Measurements from ENCODE around the gene GAMT.

Gene GAMT

GRCh38 chr19:1393841-1394240 is 7.5 kb downstream of the GAMT start:
- Histone ChIP-seq H3K9ac (ENCODE audit: low read depth in 1 of 2, low read length in 2 of 2) (no peak overlapping the region), H3K36me3 (ENCODE audit: control insufficient read depth in 1 of 2, insufficient read depth in 2 of 2, low read length in 2 of 2) (peaks cover 29 to 45% of the 10 kb centered on the region in 2 donors), H3K4me3 (ENCODE audit: low read depth in 1 of 2, low read length in 2 of 2) (no peak overlapping the region), H3K27me3 (ENCODE audit: control insufficient read depth in 1 of 2, insufficient read depth in 2 of 2, low read length in 2 of 2) (peaks cover 0 to 16% of the 10 kb centered on the region in 2 donors), H3K27ac (ENCODE audit: low read depth, low read length) (no peak overlapping the region), H3K4me1 (ENCODE audit: control insufficient read depth in 1 of 2, insufficient read depth in 2 of 2, low read length in 2 of 2) (peaks cover 0 to 17% of the 10 kb centered on the region in 2 donors), H3K9me3 (ENCODE audit: control insufficient read depth in 1 of 2, low read length in 2 of 2) (no peaks in the 10 kb centered on the region)

- H3K36me3 ChIP-seq (ENCODE audit: control insufficient read depth in 1 of 2, insufficient read depth in 2 of 2, low read length in 2 of 2), result peaks cover 31 to 53% of the 10 kb centered on the region in 2 donors
- no peak overlapping the region for H3K27ac ChIP-seq (ENCODE audit: low read depth, low read length)
Measured at GRCh38 chr19:1392939-1393530, 8.3 kb downstream of the GAMT start.

GRCh38 chr19:1392407-1392806 is 8.9 kb downstream of the GAMT start:
- peaks cover 0 to 17% of the 10 kb centered on the region in 2 donors for H3K4me1 ChIP-seq (ENCODE audit: control insufficient read depth in 1 of 2, insufficient read depth in 2 of 2, low read length in 2 of 2)
- no peak overlapping the region for H3K4me3 ChIP-seq (ENCODE audit: low read depth in 1 of 2, low read length in 2 of 2)
- peaks cover 31 to 55% of the 10 kb centered on the region in 2 donors for H3K36me3 ChIP-seq (ENCODE audit: control insufficient read depth in 1 of 2, insufficient read depth in 2 of 2, low read length in 2 of 2)
- H3K9me3 ChIP-seq (ENCODE audit: control insufficient read depth in 1 of 2, low read length in 2 of 2), result no peaks in the 10 kb centered on the region
- no peak overlapping the region for H3K27ac ChIP-seq (ENCODE audit: low read depth, low read length)
- H3K27me3 ChIP-seq (ENCODE audit: control insufficient read depth in 1 of 2, insufficient read depth in 2 of 2, low read length in 2 of 2), result peaks cover 0 to 9% of the 10 kb centered on the region in 2 donors
- H3K9ac ChIP-seq (ENCODE audit: low read depth in 1 of 2, low read length in 2 of 2), result no peak overlapping the region

More at GRCh38 chr19:1392939-1393530, 8.3 kb downstream of the GAMT start:
- no peak overlapping the region for H3K9ac ChIP-seq (ENCODE audit: low read depth in 1 of 2, low read length in 2 of 2)
- H3K27me3 ChIP-seq (ENCODE audit: control insufficient read depth in 1 of 2, insufficient read depth in 2 of 2, low read length in 2 of 2), result peaks cover 0 to 13% of the 10 kb centered on the region in 2 donors
- no peak overlapping the region for H3K4me3 ChIP-seq (ENCODE audit: low read depth in 1 of 2, low read length in 2 of 2)
- H3K4me1 ChIP-seq (ENCODE audit: control insufficient read depth in 1 of 2, insufficient read depth in 2 of 2, low read length in 2 of 2), result peaks cover 0 to 17% of the 10 kb centered on the region in 2 donors
- no peaks in the 10 kb centered on the region for H3K9me3 ChIP-seq (ENCODE audit: control insufficient read depth in 1 of 2, low read length in 2 of 2)

- H3K27me3 ChIP-seq (ENCODE audit: control insufficient read depth in 1 of 2, insufficient read depth in 2 of 2, low read length in 2 of 2), result no peaks in the 10 kb centered on the region
- H3K4me3 ChIP-seq (ENCODE audit: low read depth in 1 of 2, low read length in 2 of 2), result no peak overlapping the region
- peaks cover 31 to 65% of the 10 kb centered on the region in 2 donors for H3K36me3 ChIP-seq (ENCODE audit: control insufficient read depth in 1 of 2, insufficient read depth in 2 of 2, low read length in 2 of 2)
- no peak overlapping the region for H3K27ac ChIP-seq (ENCODE audit: low read depth, low read length)
- peaks cover 0 to 8% of the 10 kb centered on the region in 2 donors for H3K4me1 ChIP-seq (ENCODE audit: control insufficient read depth in 1 of 2, insufficient read depth in 2 of 2, low read length in 2 of 2)
- H3K9me3 ChIP-seq (ENCODE audit: control insufficient read depth in 1 of 2, low read length in 2 of 2), result no peaks in the 10 kb centered on the region
- no peak overlapping the region for H3K9ac ChIP-seq (ENCODE audit: low read depth in 1 of 2, low read length in 2 of 2)
Measured at GRCh38 chr19:1390890-1391423, 10.4 kb downstream of the GAMT start.

- H3K27ac ChIP-seq (ENCODE audit: low read depth, low read length), result no peak overlapping the region
- peaks cover 31 to 65% of the 10 kb centered on the region in 2 donors for H3K36me3 ChIP-seq (ENCODE audit: control insufficient read depth in 1 of 2, insufficient read depth in 2 of 2, low read length in 2 of 2)
Measured at GRCh38 chr19:1389033-1389940, 12.1 kb downstream of the GAMT start.

GRCh38 chr19:1388637-1389026 is 12.7 kb downstream of the GAMT start:
- Histone ChIP-seq H3K4me3 (ENCODE audit: low read depth in 1 of 2, low read length in 2 of 2) (no peak overlapping the region), H3K27ac (ENCODE audit: low read depth, low read length) (no peak overlapping the region), H3K9ac (ENCODE audit: low read depth in 1 of 2, low read length in 2 of 2) (no peak overlapping the region), H3K36me3 (ENCODE audit: control insufficient read depth in 1 of 2, insufficient read depth in 2 of 2, low read length in 2 of 2) (peaks cover 27 to 58% of the 10 kb centered on the region in 2 donors), H3K27me3 (ENCODE audit: control insufficient read depth in 1 of 2, insufficient read depth in 2 of 2, low read length in 2 of 2) (no peaks in the 10 kb centered on the region), H3K9me3 (ENCODE audit: control insufficient read depth in 1 of 2, low read length in 2 of 2) (no peaks in the 10 kb centered on the region), H3K4me1 (ENCODE audit: control insufficient read depth in 1 of 2, insufficient read depth in 2 of 2, low read length in 2 of 2) (peaks cover 0 to 19% of the 10 kb centered on the region in 2 donors)

More at GRCh38 chr19:1389033-1389940, 12.1 kb downstream of the GAMT start:
- Histone ChIP-seq H3K9me3 (ENCODE audit: control insufficient read depth in 1 of 2, low read length in 2 of 2) (no peaks in the 10 kb centered on the region), H3K4me1 (ENCODE audit: control insufficient read depth in 1 of 2, insufficient read depth in 2 of 2, low read length in 2 of 2) (peaks cover 0 to 15% of the 10 kb centered on the region in 2 donors), H3K4me3 (ENCODE audit: low read depth in 1 of 2, low read length in 2 of 2) (no peak overlapping the region), H3K9ac (ENCODE audit: low read depth in 1 of 2, low read length in 2 of 2) (no peak overlapping the region), H3K27me3 (ENCODE audit: control insufficient read depth in 1 of 2, insufficient read depth in 2 of 2, low read length in 2 of 2) (no peaks in the 10 kb centered on the region)

GRCh38 chr19:1387684-1388636 is 13.4 kb downstream of the GAMT start:
- Histone ChIP-seq H3K4me3 (ENCODE audit: low read depth in 1 of 2, low read length in 2 of 2) (no peak overlapping the region), H3K9me3 (ENCODE audit: control insufficient read depth in 1 of 2, low read length in 2 of 2) (no peaks in the 10 kb centered on the region), H3K27me3 (ENCODE audit: control insufficient read depth in 1 of 2, insufficient read depth in 2 of 2, low read length in 2 of 2) (no peaks in the 10 kb centered on the region), H3K36me3 (ENCODE audit: control insufficient read depth in 1 of 2, insufficient read depth in 2 of 2, low read length in 2 of 2) (peaks cover 23 to 51% of the 10 kb centered on the region in 2 donors), H3K9ac (ENCODE audit: low read depth in 1 of 2, low read length in 2 of 2) (no peak overlapping the region), H3K4me1 (ENCODE audit: control insufficient read depth in 1 of 2, insufficient read depth in 2 of 2, low read length in 2 of 2) (peaks cover 0 to 19% of the 10 kb centered on the region in 2 donors), H3K27ac (ENCODE audit: low read depth, low read length) (no peak overlapping the region)

- Histone ChIP-seq H3K9ac (ENCODE audit: low read depth in 1 of 2, low read length in 2 of 2) (no peak overlapping the region), H3K27me3 (ENCODE audit: control insufficient read depth in 1 of 2, insufficient read depth in 2 of 2, low read length in 2 of 2) (no peaks in the 10 kb centered on the region), H3K36me3 (ENCODE audit: control insufficient read depth in 1 of 2, insufficient read depth in 2 of 2, low read length in 2 of 2) (peaks cover 14 to 43% of the 10 kb centered on the region in 2 donors), H3K27ac (ENCODE audit: low read depth, low read length) (no peak overlapping the region), H3K4me3 (ENCODE audit: low read depth in 1 of 2, low read length in 2 of 2) (no peak overlapping the region), H3K9me3 (ENCODE audit: control insufficient read depth in 1 of 2, low read length in 2 of 2) (no peaks in the 10 kb centered on the region), H3K4me1 (ENCODE audit: control insufficient read depth in 1 of 2, insufficient read depth in 2 of 2, low read length in 2 of 2) (peaks cover 0 to 19% of the 10 kb centered on the region in 2 donors)
Measured at GRCh38 chr19:1386945-1387683, 14.2 kb downstream of the GAMT start.

GRCh38 chr19:1385816-1386215 is 15.5 kb downstream of the GAMT start:
- Histone ChIP-seq H3K4me3 (ENCODE audit: low read depth in 1 of 2, low read length in 2 of 2) (no peak overlapping the region), H3K9me3 (ENCODE audit: control insufficient read depth in 1 of 2, low read length in 2 of 2) (no peaks in the 10 kb centered on the region), H3K27ac (ENCODE audit: low read depth, low read length) (no peak overlapping the region), H3K27me3 (ENCODE audit: control insufficient read depth in 1 of 2, insufficient read depth in 2 of 2, low read length in 2 of 2) (no peaks in the 10 kb centered on the region), H3K4me1 (ENCODE audit: control insufficient read depth in 1 of 2, insufficient read depth in 2 of 2, low read length in 2 of 2) (peaks cover 0 to 19% of the 10 kb centered on the region in 2 donors), H3K9ac (ENCODE audit: low read depth in 1 of 2, low read length in 2 of 2) (no peak overlapping the region), H3K36me3 (ENCODE audit: control insufficient read depth in 1 of 2, insufficient read depth in 2 of 2, low read length in 2 of 2) (peaks cover 10 to 37% of the 10 kb centered on the region in 2 donors)

Measured in duodenal mucosa (tissue), 2 donors.